Trophoblast cell (in vitro differentiated cells and primary cell): Measurements from ENCODE around the gene PPHLN1.

Source experiments
- DNase-seq, 2 donors: peaks; one replicate each; pipeline ENCODE4 v3.0.0-alpha.2; 2016
- H2AFZ ChIP-seq: 2 replicates; pipeline ENCODE4 v1.6.1; 2013; ENCODE audit warnings: low read length, moderate library complexity, mild to moderate bottlenecking; ENCODE audit not compliant: insufficient read depth, poor library complexity
- H2AK5ac ChIP-seq: 2 replicates; pipeline ENCODE4 v1.6.1; 2013; ENCODE audit warnings: mild to moderate bottlenecking, low read length
- H2BK120ac ChIP-seq: 2 replicates; pipeline ENCODE4 v1.6.1; 2013; ENCODE audit warnings: low read length, mild to moderate bottlenecking, moderate library complexity; ENCODE audit not compliant: insufficient read depth, poor library complexity
- H2BK12ac ChIP-seq: 2 replicates; pipeline ENCODE4 v1.6.1; 2013; ENCODE audit warnings: mild to moderate bottlenecking, low read length, moderate library complexity
- H2BK5ac ChIP-seq: 2 replicates; pipeline ENCODE4 v1.6.1; 2013; ENCODE audit warnings: low read length, low read depth, moderate library complexity, mild to moderate bottlenecking; ENCODE audit not compliant: poor library complexity
- H3K14ac ChIP-seq: 2 replicates; pipeline ENCODE4 v1.6.1; 2013; ENCODE audit warnings: mild to moderate bottlenecking, low read length
- H3K18ac ChIP-seq: 2 replicates; pipeline ENCODE4 v1.6.1; 2013; ENCODE audit warnings: mild to moderate bottlenecking, low read length
- H3K23ac ChIP-seq: 2 replicates; pipeline ENCODE4 v1.6.1; 2013; ENCODE audit warnings: low read length
- H3K27ac ChIP-seq: 2 replicates; pipeline ENCODE4 v1.5.1; 2013; ENCODE audit warnings: low read depth, mild to moderate bottlenecking, inconsistent platforms, low read length, moderate library complexity
- H3K27me3 ChIP-seq: 2 replicates; pipeline ENCODE4 v1.6.1; 2013; ENCODE audit warnings: inconsistent platforms, mild to moderate bottlenecking, low read length, moderate library complexity; ENCODE audit not compliant: insufficient read depth
- H3K36me3 ChIP-seq, 2 experiments: 1 replicate in 1 of 2; 2 replicates in 1 of 2; pipeline ENCODE4 v1.6.1; 2013; ENCODE audit warnings: low read length in 2 of 2, mild to moderate bottlenecking in 2 of 2, moderate library complexity in 1 of 2; ENCODE audit not compliant: insufficient read depth in 2 of 2, control insufficient read depth in 1 of 2
- H3K4ac ChIP-seq: 2 replicates; pipeline ENCODE4 v1.6.1; 2013; ENCODE audit warnings: low read depth, mild to moderate bottlenecking, low read length, moderate library complexity
- H3K4me1 ChIP-seq, 2 experiments: 1 replicate in 1 of 2; 2 replicates in 1 of 2; pipeline ENCODE4 v1.6.1; 2013; ENCODE audit warnings: low read length in 2 of 2, mild to moderate bottlenecking in 2 of 2, moderate library complexity in 1 of 2; ENCODE audit not compliant: insufficient read depth in 2 of 2, control insufficient read depth in 1 of 2
- H3K4me2 ChIP-seq: 2 replicates; pipeline ENCODE4 v1.6.1; 2013; ENCODE audit warnings: inconsistent platforms, mild to moderate bottlenecking, low read length, moderate library complexity
- H3K4me3 ChIP-seq: 2 replicates; pipeline ENCODE4 v1.5.1; 2013; ENCODE audit warnings: mild to moderate bottlenecking, low read depth, low read length, inconsistent platforms
- H3K79me1 ChIP-seq: one replicate; pipeline ENCODE4 v1.6.1; 2013; ENCODE audit warnings: low read length
- H3K79me2 ChIP-seq: 2 replicates; pipeline ENCODE4 v1.6.1; 2013; ENCODE audit warnings: low read length, mild to moderate bottlenecking; ENCODE audit not compliant: control insufficient read depth, insufficient read depth, poor library complexity
- H3K9ac ChIP-seq: 2 replicates; pipeline ENCODE4 v1.6.1; 2013; ENCODE audit warnings: mild to moderate bottlenecking, low read length
- H3K9me3 ChIP-seq: 2 replicates; pipeline ENCODE4 v1.6.1; 2013; ENCODE audit warnings: low read depth, mild to moderate bottlenecking, control low read depth, inconsistent platforms, low read length; ENCODE audit not compliant: insufficient read depth
- H4K12ac ChIP-seq: 2 replicates; pipeline ENCODE4 v1.6.1; 2013; ENCODE audit warnings: low read depth, mild to moderate bottlenecking, low read length, moderate library complexity
- H4K8ac ChIP-seq: 2 replicates; pipeline ENCODE4 v1.6.1; 2013; ENCODE audit warnings: low read depth, mild to moderate bottlenecking, low read length, moderate library complexity
- H4K91ac ChIP-seq: one replicate; pipeline ENCODE4 v1.6.1; 2013; ENCODE audit warnings: low read depth, mild to moderate bottlenecking, low read length, moderate library complexity
- WGBS: extraction: QIAGEN DNeasy Blood & Tissue Kit; methylation state at CpG from one replicate; pipeline ENCODE4 v1.1.7; 2013; ENCODE audit warnings: missing lambda C conversion rate; ENCODE audit not compliant: insufficient read length, insufficient coverage; ENCODE audit errors: extremely low coverage; 5-methylcytosine and 5-hydroxymethylcytosine counted together

The PPHLN1 gene

DNA sequence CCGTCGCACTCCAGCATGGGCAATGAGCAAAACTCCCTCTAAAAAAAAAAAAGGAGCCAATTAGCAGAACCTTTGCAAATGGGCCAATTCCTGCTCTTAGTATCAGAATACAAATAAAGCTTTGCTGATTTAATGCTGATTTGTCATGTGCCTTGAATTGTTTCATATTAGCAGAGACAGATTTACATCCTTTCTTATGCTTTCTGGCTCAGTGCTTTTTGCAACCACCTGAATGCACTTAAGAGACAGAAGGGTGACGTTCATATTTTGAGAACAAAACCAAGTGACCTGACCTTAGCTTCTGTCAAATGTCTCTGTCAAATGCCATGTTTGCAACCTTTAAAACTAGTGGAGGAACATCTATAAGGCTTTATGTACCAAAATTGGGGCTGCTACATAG lies 44.1 kb upstream of the PPHLN1 start:
- no peak overlapping the region for H4K91ac ChIP-seq
- no peak overlapping the region for H2BK12ac ChIP-seq
- no peak overlapping the region for H2AK5ac ChIP-seq
- no peaks in the 10 kb centered on the region for H3K9me3 ChIP-seq
- H4K8ac ChIP-seq: no peak overlapping the region
- no peaks in the 10 kb centered on the region for H3K36me3 ChIP-seq
- H3K4ac ChIP-seq: no peak overlapping the region
- H2BK5ac ChIP-seq: no peak overlapping the region
- WGBS: no CpG with 5 or more reads among the region's 3 CpGs
- no peak overlapping the region for H4K12ac ChIP-seq
- no peak overlapping the region for H3K23ac ChIP-seq
- no peaks in the 10 kb centered on the region for H3K79me1 ChIP-seq
- no peak overlapping the region for H3K14ac ChIP-seq
- no peak overlapping the region for H2AFZ ChIP-seq
- H3K79me2 ChIP-seq: no peaks in the 10 kb centered on the region
- H2BK120ac ChIP-seq: no peak overlapping the region
- H3K9ac ChIP-seq: no peak overlapping the region
- H3K4me3 ChIP-seq: no peak overlapping the region
- no peak overlapping the region for H3K18ac ChIP-seq
- H3K4me2 ChIP-seq: no peak overlapping the region
- no peaks in the 10 kb centered on the region for H3K4me1 ChIP-seq
- no peak for DNase-seq
- H3K27ac ChIP-seq: no peak overlapping the region
- no peaks in the 10 kb centered on the region for H3K27me3 ChIP-seq

DNA sequence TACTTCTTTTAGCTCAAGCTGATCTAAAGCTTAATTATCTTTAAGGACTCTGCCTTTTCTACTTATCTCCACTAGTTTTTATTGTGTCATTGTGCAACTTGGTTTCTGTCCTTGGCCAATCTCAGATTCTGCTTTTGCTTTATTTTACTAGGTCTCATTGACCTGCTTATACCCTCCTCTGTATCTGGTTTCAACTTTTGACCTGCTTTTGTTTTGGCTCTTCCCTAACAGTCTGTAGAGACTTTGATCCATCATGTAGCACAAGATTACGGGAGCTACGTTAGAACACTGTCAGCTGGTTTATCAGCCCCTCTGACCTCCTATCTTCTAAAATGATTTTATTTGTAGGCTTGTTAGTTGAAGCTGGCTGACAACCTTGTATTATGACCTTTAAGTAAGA lies 43.7 kb upstream of the PPHLN1 start:
- H3K79me2 ChIP-seq: no peaks in the 10 kb centered on the region
- H3K27ac ChIP-seq: no peak overlapping the region
- H2BK120ac ChIP-seq: no peak overlapping the region
- no peak overlapping the region for H2BK12ac ChIP-seq
- H4K8ac ChIP-seq: no peak overlapping the region
- no peak overlapping the region for H3K4me3 ChIP-seq
- no peaks in the 10 kb centered on the region for H3K9me3 ChIP-seq
- no peaks in the 10 kb centered on the region for H3K4me1 ChIP-seq
- no peak overlapping the region for H3K23ac ChIP-seq
- H3K79me1 ChIP-seq: no peaks in the 10 kb centered on the region
- no peak overlapping the region for H4K91ac ChIP-seq
- WGBS: no CpG with 5 or more reads among the region's 2 CpGs
- H3K36me3 ChIP-seq: no peaks in the 10 kb centered on the region
- H3K14ac ChIP-seq: no peak overlapping the region
- H2AK5ac ChIP-seq: no peak overlapping the region
- H2AFZ ChIP-seq: no peak overlapping the region
- H3K18ac ChIP-seq: no peak overlapping the region
- DNase-seq: no peak
- no peak overlapping the region for H3K4ac ChIP-seq
- no peak overlapping the region for H3K9ac ChIP-seq
- H2BK5ac ChIP-seq: no peak overlapping the region
- H3K27me3 ChIP-seq: no peaks in the 10 kb centered on the region
- H4K12ac ChIP-seq: no peak overlapping the region
- no peak overlapping the region for H3K4me2 ChIP-seq

DNA sequence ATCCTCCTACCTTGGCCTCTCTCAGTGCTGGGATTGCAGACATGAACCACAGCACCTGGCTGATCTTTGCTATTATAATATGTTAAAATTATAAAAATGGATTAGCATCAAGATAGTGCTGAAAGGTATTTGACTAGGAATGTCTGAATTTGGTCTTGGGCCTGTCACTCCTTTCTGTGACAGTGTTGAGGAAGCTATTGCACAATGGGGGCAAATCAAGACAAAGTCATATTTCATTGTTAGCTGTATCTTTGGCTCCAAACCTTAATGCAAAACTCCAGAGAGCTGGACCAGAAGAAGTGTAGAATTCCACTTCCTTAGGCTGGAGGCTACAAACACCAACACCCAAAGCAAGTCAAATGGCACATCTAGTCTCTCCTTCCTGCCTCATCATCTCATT lies 42.2 kb upstream of the PPHLN1 start:
- H3K9me3 ChIP-seq: no peaks in the 10 kb centered on the region
- no peak overlapping the region for H3K4me2 ChIP-seq
- no peaks in the 10 kb centered on the region for H3K36me3 ChIP-seq
- H3K4me3 ChIP-seq: no peak overlapping the region
- no peak overlapping the region for H3K18ac ChIP-seq
- H3K27ac ChIP-seq: no peak overlapping the region
- no peak overlapping the region for H2BK5ac ChIP-seq
- no peak overlapping the region for H3K4ac ChIP-seq
- no peaks in the 10 kb centered on the region for H3K27me3 ChIP-seq
- no peak overlapping the region for H4K12ac ChIP-seq
- H2AFZ ChIP-seq: no peak overlapping the region
- H2BK120ac ChIP-seq: no peak overlapping the region
- no peak overlapping the region for H3K9ac ChIP-seq
- no peak overlapping the region for H2BK12ac ChIP-seq
- H3K79me2 ChIP-seq: no peaks in the 10 kb centered on the region
- no peak overlapping the region for H4K91ac ChIP-seq
- H3K4me1 ChIP-seq: no peaks in the 10 kb centered on the region
- DNase-seq: no peak
- H3K14ac ChIP-seq: no peak overlapping the region
- no peak overlapping the region for H2AK5ac ChIP-seq
- H3K23ac ChIP-seq: no peak overlapping the region
- no peak overlapping the region for H4K8ac ChIP-seq
- H3K79me1 ChIP-seq: no peaks in the 10 kb centered on the region

DNA sequence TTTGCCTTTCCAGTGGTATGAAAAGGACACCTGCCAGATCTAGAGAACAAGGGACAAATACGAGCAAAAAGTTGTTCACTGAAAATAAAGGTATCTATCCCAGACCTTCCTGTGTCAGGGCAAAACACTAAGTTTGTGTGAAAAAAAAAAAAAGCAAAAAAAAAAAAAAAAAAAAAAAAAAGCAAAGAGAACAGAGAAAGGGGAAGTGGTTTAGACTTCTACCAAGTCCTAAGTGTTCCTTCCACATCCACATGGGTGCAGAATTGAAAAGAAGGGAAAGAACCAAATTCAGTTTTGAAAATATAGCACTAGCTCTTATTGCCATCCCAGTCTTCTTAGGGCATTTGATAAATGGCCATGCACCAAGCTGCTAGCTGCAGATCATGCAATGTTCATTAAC lies 41.8 kb upstream of the PPHLN1 start:
- no CpG with 5 or more reads among the region's 1 CpG for WGBS
- Histone ChIP-seq H3K23ac (no peak overlapping the region), H3K9me3 (no peaks in the 10 kb centered on the region), H3K79me1 (no peaks in the 10 kb centered on the region), H2BK5ac (no peak overlapping the region), H3K27me3 (no peaks in the 10 kb centered on the region), H4K91ac (no peak overlapping the region), H4K8ac (no peak overlapping the region), H3K4ac (no peak overlapping the region), H3K14ac (no peak overlapping the region), H3K4me1 (no peaks in the 10 kb centered on the region), H2BK12ac (no peak overlapping the region), H3K9ac (no peak overlapping the region), H4K12ac (no peak overlapping the region), H3K27ac (no peak overlapping the region), H2AK5ac (no peak overlapping the region), H3K18ac (no peak overlapping the region), H3K79me2 (no peaks in the 10 kb centered on the region), H3K36me3 (no peaks in the 10 kb centered on the region), H2BK120ac (no peak overlapping the region), H3K4me3 (no peak overlapping the region), H2AFZ (no peak overlapping the region), H3K4me2 (no peak overlapping the region)
- no peak for DNase-seq

DNA sequence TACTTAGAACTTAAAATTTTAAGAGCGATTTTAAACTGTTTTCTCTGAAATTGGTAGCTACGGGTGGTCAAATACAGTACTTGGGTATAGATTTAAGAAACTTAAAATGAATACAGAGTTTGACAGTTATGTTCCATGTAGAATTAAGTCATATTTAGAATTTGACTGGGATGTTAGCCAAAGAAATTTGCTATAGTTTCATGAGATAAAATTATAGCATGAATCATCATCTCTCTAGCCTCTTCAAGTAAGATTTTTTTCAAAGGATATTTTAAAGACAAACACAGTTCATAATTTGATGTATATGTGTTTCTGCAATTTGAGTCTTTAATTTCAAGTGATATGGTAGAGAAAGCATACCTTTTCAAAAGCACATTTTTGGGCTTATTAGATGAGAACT lies 41.1 kb upstream of the PPHLN1 start:
- Histone ChIP-seq H3K27me3 (no peaks in the 10 kb centered on the region), H3K18ac (no peak overlapping the region), H3K4me1 (no peaks in the 10 kb centered on the region), H2BK120ac (no peak overlapping the region), H3K9ac (no peak overlapping the region), H3K14ac (no peak overlapping the region), H3K4me2 (no peak overlapping the region), H2BK12ac (no peak overlapping the region), H3K27ac (no peak overlapping the region), H2AK5ac (no peak overlapping the region), H3K4ac (no peak overlapping the region), H2BK5ac (no peak overlapping the region), H3K23ac (no peak overlapping the region), H3K4me3 (no peak overlapping the region), H4K8ac (no peak overlapping the region), H3K79me1 (no peaks in the 10 kb centered on the region), H3K36me3 (no peaks in the 10 kb centered on the region), H4K12ac (no peak overlapping the region), H3K9me3 (no peaks in the 10 kb centered on the region), H3K79me2 (no peaks in the 10 kb centered on the region), H4K91ac (no peak overlapping the region), H2AFZ (no peak overlapping the region)
- DNase-seq: no peak
- WGBS: no CpG with 5 or more reads among the region's 2 CpGs
